ENCODE measurements around the gene CDC42EP1.

GRCh38 chr22:37604875-37605274, 44.6 kb downstream of the CDC42EP1 start:
- TF ChIP-seq USF2 (CRISPR knock-in tag; IDR thresholded peaks at IDR 0.05) (no peak), CTCF (IDR thresholded peaks at IDR 0.05) (no peak), ATF3 (CRISPR knock-in tag; conservative IDR thresholded peaks at IDR 0.05) (no peak), ZNF512 (CRISPR knock-in tag; IDR thresholded peaks at IDR 0.05; ENCODE audit: borderline replicate concordance) (no peak), MAX (CRISPR knock-in tag; IDR thresholded peaks at IDR 0.05) (no peak), ATF6 (CRISPR knock-in tag; IDR thresholded peaks at IDR 0.05) (no peak), FOXJ3 (CRISPR knock-in tag; IDR thresholded peaks at IDR 0.05; ENCODE audit: borderline replicate concordance) (no peak), MXD4 (CRISPR knock-in tag; IDR thresholded peaks at IDR 0.05; ENCODE audit: borderline replicate concordance) (no peak), STAT6 (CRISPR knock-in tag; conservative IDR thresholded peaks at IDR 0.05; ENCODE audit: low read depth) (no peak), SP1 (CRISPR knock-in tag; conservative IDR thresholded peaks at IDR 0.05) (no peak), FOXP4 (CRISPR knock-in tag; IDR thresholded peaks at IDR 0.05) (no peak), NR3C1 (CRISPR knock-in tag; conservative IDR thresholded peaks at IDR 0.05; ENCODE audit: low read depth) (no peak)

Data from WTC11 (cell line).